GM18867 (cell line): ENCODE data around the gene EYA2.

Experiments used
- ATAC-seq: cut with Tn5 transposase; IDR thresholded peaks from one replicate; pipeline ENCODE4 v1.9.1; 2021; ENCODE audit warnings: mild to moderate bottlenecking, moderate library complexity; ENCODE audit not compliant: unreplicated experiment

Gene EYA2

GRCh38 chr20:47237715-47238114 is 343.1 kb downstream of the EYA2 start:
- no peak for ATAC-seq
